H9 (cell line): ENCODE data around the gene BAX. TPM values are rescaled to one million over a fixed set of nuclear protein-coding genes. Genes with fewer than 3 reads are reported as not detected.

Source experiments
- DNase-seq: peaks from one replicate; pipeline ENCODE4 v3.0.0-alpha.2; 2017
- H2AFZ ChIP-seq: one replicate; pipeline ENCODE4 v1.6.1; 2013; ENCODE audit warnings: mild to moderate bottlenecking, low read length, control low read depth, moderate library complexity
- H2AK5ac ChIP-seq: 2 replicates; pipeline ENCODE4 v1.6.1; 2013; ENCODE audit warnings: low read length, control low read depth, mixed read lengths; ENCODE audit not compliant: insufficient read length
- H2BK120ac ChIP-seq: one replicate; pipeline ENCODE4 v1.6.1; 2013; ENCODE audit warnings: low read depth, mild to moderate bottlenecking, low read length, control low read depth, inconsistent platforms; ENCODE audit not compliant: poor library complexity, severe bottlenecking
- H2BK12ac ChIP-seq: 2 replicates; pipeline ENCODE4 v1.6.1; 2013; ENCODE audit warnings: low read length, control low read depth, mixed read lengths, low read depth; ENCODE audit not compliant: insufficient read length
- H2BK15ac ChIP-seq: 2 replicates; pipeline ENCODE4 v1.6.1; 2013; ENCODE audit warnings: low read depth, low read length, control low read depth
- H2BK20ac ChIP-seq: one replicate; pipeline ENCODE4 v1.6.1; 2013; ENCODE audit warnings: low read depth, mild to moderate bottlenecking, low read length, control low read depth, inconsistent platforms; ENCODE audit not compliant: poor library complexity, severe bottlenecking
- H2BK5ac ChIP-seq: 2 replicates; pipeline ENCODE4 v1.6.1; 2013; ENCODE audit warnings: low read length, control low read depth, mixed read lengths; ENCODE audit not compliant: insufficient read length
- H3K14ac ChIP-seq: 2 replicates; pipeline ENCODE4 v1.6.1; 2013; ENCODE audit warnings: low read length, control low read depth; ENCODE audit not compliant: insufficient read depth
- H3K18ac ChIP-seq: 2 replicates; pipeline ENCODE4 v1.6.1; 2013; ENCODE audit warnings: low read depth, mild to moderate bottlenecking, mixed read lengths, low read length, control low read depth; ENCODE audit not compliant: insufficient read length
- H3K23ac ChIP-seq: 2 replicates; pipeline ENCODE4 v1.6.1; 2013; ENCODE audit warnings: low read length, control low read depth, mixed read lengths, low read depth; ENCODE audit not compliant: insufficient read length
- H3K23me2 ChIP-seq: 2 replicates; pipeline ENCODE4 v1.6.1; 2013; ENCODE audit warnings: low read depth, mild to moderate bottlenecking, mixed read lengths, low read length, control low read depth; ENCODE audit not compliant: insufficient read length, poor library complexity, severe bottlenecking
- H3K27ac ChIP-seq: 2 replicates; pipeline ENCODE4 v1.5.1; 2013; ENCODE audit warnings: low read length, control low read depth, mixed read lengths, low read depth; ENCODE audit not compliant: insufficient read length
- H3K27me3 ChIP-seq: 2 replicates; pipeline ENCODE4 v1.6.1; 2013; ENCODE audit warnings: low read length, control low read depth, inconsistent platforms; ENCODE audit not compliant: insufficient read depth
- H3K4ac ChIP-seq: 2 replicates; pipeline ENCODE4 v1.6.1; 2013; ENCODE audit warnings: low read depth, mild to moderate bottlenecking, control low read depth, inconsistent platforms, low read length, moderate library complexity
- H3K4me1 ChIP-seq: 2 replicates; pipeline ENCODE4 v1.6.1; 2013; ENCODE audit warnings: low read length, control low read depth, inconsistent platforms; ENCODE audit not compliant: insufficient read depth
- H3K4me2 ChIP-seq: 2 replicates; pipeline ENCODE4 v1.6.1; 2013; ENCODE audit warnings: low read length, control low read depth, mixed read lengths; ENCODE audit not compliant: insufficient read length, insufficient read depth
- H3K56ac ChIP-seq: 2 replicates; pipeline ENCODE4 v1.6.1; 2013; ENCODE audit warnings: low read depth, mild to moderate bottlenecking, mixed read lengths, low read length, control low read depth; ENCODE audit not compliant: insufficient read length
- H3K79me1 ChIP-seq: 2 replicates; pipeline ENCODE4 v1.6.1; 2013; ENCODE audit warnings: low read depth, mild to moderate bottlenecking, moderate library complexity, low read length, control low read depth, inconsistent platforms; ENCODE audit not compliant: insufficient read depth, poor library complexity, severe bottlenecking
- H3K79me2 ChIP-seq: 2 replicates; pipeline ENCODE4 v1.6.1; 2013; ENCODE audit warnings: low read length, control low read depth, inconsistent platforms; ENCODE audit not compliant: insufficient read depth
- H3K9ac ChIP-seq: 2 replicates; pipeline ENCODE4 v1.6.1; 2013; ENCODE audit warnings: low read length, control low read depth, mixed read lengths; ENCODE audit not compliant: insufficient read length; ENCODE audit errors: extremely low read depth
- H3K9me3 ChIP-seq: one replicate; pipeline ENCODE4 v1.6.1; 2013; ENCODE audit warnings: low read depth, low read length, inconsistent platforms; ENCODE audit not compliant: control insufficient read depth
- H3T11ph ChIP-seq: one replicate; pipeline ENCODE4 v1.6.1; 2013; ENCODE audit warnings: mild to moderate bottlenecking, low read length, control low read depth, inconsistent platforms
- H4K20me1 ChIP-seq: one replicate; pipeline ENCODE4 v1.6.1; 2013; ENCODE audit not compliant: control insufficient read depth, insufficient read length, insufficient read depth
- H4K5ac ChIP-seq: 2 replicates; pipeline ENCODE4 v1.6.1; 2013; ENCODE audit warnings: low read depth, mild to moderate bottlenecking, mixed read lengths, low read length, control low read depth; ENCODE audit not compliant: insufficient read length
- H4K8ac ChIP-seq: replicated peaks from 2 replicates; pipeline ENCODE4 v1.6.1; 2013; ENCODE audit warnings: low read length, control low read depth, mixed read lengths, low read depth; ENCODE audit not compliant: insufficient read length
- H4K91ac ChIP-seq: 2 replicates; pipeline ENCODE4 v1.6.1; 2013; ENCODE audit warnings: low read depth, mild to moderate bottlenecking, moderate library complexity, mixed read lengths, low read length, control low read depth; ENCODE audit not compliant: insufficient read length
- H3K27ac Mint-ChIP-seq, 3 experiments: 2 replicates in 2 of 3; 3 replicates in 1 of 3; pipeline ENCODE4 v1.8.0; 2020 to 2021; ENCODE audit warnings: mixed read lengths in 3 of 3, mild to moderate bottlenecking in 1 of 3, moderate library complexity in 1 of 3
- H3K27me3 Mint-ChIP-seq: 2 replicates; pipeline ENCODE4 v1.8.0; 2021; ENCODE audit warnings: low read depth, mild to moderate bottlenecking, moderate library complexity, mixed read lengths
- H3K36me3 Mint-ChIP-seq, 3 experiments: 2 replicates in 2 of 3; 3 replicates in 1 of 3; pipeline ENCODE4 v1.8.0; 2020 to 2021; ENCODE audit warnings: low read depth in 3 of 3, mixed read lengths in 3 of 3; ENCODE audit not compliant: insufficient read depth in 1 of 3
- H3K4me1 Mint-ChIP-seq, 2 experiments: 2 replicates each; pipeline ENCODE4 v1.8.0; 2020; ENCODE audit warnings: mixed read lengths in 2 of 2
- H3K4me3 Mint-ChIP-seq, 2 experiments: 2 replicates in 1 of 2; 3 replicates in 1 of 2; pipeline ENCODE4 v1.8.0; 2020 to 2021; ENCODE audit warnings: mild to moderate bottlenecking in 2 of 2, mixed read lengths in 2 of 2, moderate library complexity in 1 of 2
- H3K9me3 Mint-ChIP-seq, 2 experiments: 2 replicates in 1 of 2; 3 replicates in 1 of 2; pipeline ENCODE4 v1.8.0; 2020; ENCODE audit warnings: mild to moderate bottlenecking in 2 of 2, mixed read lengths in 2 of 2, moderate library complexity in 1 of 2
- WGBS: extraction: QIAGEN DNeasy Blood & Tissue Kit; methylation state at CpG from one replicate; pipeline ENCODE4 v1.1.7; 2013; ENCODE audit warnings: missing lambda C conversion rate, low lambda C conversion rate, mixed read lengths; ENCODE audit not compliant: insufficient read length; ENCODE audit errors: extremely low coverage; 5-methylcytosine and 5-hydroxymethylcytosine counted together
- total RNA-seq: library from RNA; stranded (reverse); gene quantifications from 2 replicates; pipeline ENCODE4 v1.2.1, GENCODE V29; 2021
- TF ChIP-seq, protein P1 (sequence below): fragments of 200-600 bp; sonication (generic); conservative IDR thresholded peaks from 3 replicates; pipeline ENCODE4 v1.8.0; 2021; ENCODE audit warnings: antibody characterized with exemption, mild to moderate bottlenecking

BAX gene
- total RNA-seq, 1 experiment from 2014 or later, result 310 TPM

DNA sequence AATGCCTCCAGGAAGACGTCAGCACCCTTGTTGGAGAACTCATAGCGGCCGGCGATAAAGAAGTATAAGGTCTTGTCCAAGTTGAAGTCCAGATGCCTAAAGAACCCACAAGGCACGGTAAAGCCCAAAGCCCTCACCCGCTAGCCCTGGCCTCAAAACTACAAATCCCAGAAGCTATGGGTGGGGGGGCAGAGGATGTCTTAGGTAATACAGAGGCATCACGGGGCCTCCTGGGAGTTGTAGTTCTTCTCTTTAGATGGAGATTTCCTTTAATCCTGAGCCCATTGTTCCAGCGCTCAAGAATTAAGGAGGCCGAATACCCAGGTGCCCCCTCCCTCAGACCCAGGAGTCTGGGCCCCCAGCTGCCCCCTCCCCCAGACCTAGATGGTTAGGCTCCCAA is 27.6 kb downstream of the BAX start:
- Mint-ChIP-seq H3K9me3 (no peaks in the 10 kb centered on the region; a peak in 1 of 5 replicates), H3K36me3 (peaks cover 22 to 67% (median 51%) of the 10 kb centered on the region in 3 experiments), H3K4me1 (no peaks in the 10 kb centered on the region), H3K4me3 (no peak overlapping the region), H3K27me3 (no peaks in the 10 kb centered on the region), H3K27ac (peak overlapping the region in 2 of 3 experiments; percentile 61 to 81; a peak in 2 of 7 replicates)
- H3K18ac ChIP-seq, result no peak overlapping the region
- no peak overlapping the region for H2BK12ac ChIP-seq
- H4K20me1 ChIP-seq, result no peaks in the 10 kb centered on the region
- H3K4ac ChIP-seq, result no peak overlapping the region
- no peaks in the 10 kb centered on the region for H3K27me3 ChIP-seq
- no peak overlapping the region for H3T11ph ChIP-seq
- no peak overlapping the region for H2BK5ac ChIP-seq
- H3K23me2 ChIP-seq, result no peaks in the 10 kb centered on the region
- no CpG with 5 or more reads among the region's 9 CpGs for WGBS
- H3K79me1 ChIP-seq, result no peaks in the 10 kb centered on the region
- DNase-seq, result no peak
- H4K5ac ChIP-seq, result no peak overlapping the region
- H3K9me3 ChIP-seq, result no peaks in the 10 kb centered on the region
- no peak overlapping the region for H4K91ac ChIP-seq
- no peak overlapping the region for H3K27ac ChIP-seq
- H2BK15ac ChIP-seq, result no peak overlapping the region
- no peaks in the 10 kb centered on the region for H3K4me1 ChIP-seq
- H2AK5ac ChIP-seq, result no peak overlapping the region
- H3K79me2 ChIP-seq, result no peaks in the 10 kb centered on the region
- H2AFZ ChIP-seq, result no peak overlapping the region
- H3K23ac ChIP-seq, result no peak overlapping the region
- no peak overlapping the region for H3K14ac ChIP-seq
- H3K56ac ChIP-seq, result no peak overlapping the region
- TF ChIP-seq, protein P1, sequence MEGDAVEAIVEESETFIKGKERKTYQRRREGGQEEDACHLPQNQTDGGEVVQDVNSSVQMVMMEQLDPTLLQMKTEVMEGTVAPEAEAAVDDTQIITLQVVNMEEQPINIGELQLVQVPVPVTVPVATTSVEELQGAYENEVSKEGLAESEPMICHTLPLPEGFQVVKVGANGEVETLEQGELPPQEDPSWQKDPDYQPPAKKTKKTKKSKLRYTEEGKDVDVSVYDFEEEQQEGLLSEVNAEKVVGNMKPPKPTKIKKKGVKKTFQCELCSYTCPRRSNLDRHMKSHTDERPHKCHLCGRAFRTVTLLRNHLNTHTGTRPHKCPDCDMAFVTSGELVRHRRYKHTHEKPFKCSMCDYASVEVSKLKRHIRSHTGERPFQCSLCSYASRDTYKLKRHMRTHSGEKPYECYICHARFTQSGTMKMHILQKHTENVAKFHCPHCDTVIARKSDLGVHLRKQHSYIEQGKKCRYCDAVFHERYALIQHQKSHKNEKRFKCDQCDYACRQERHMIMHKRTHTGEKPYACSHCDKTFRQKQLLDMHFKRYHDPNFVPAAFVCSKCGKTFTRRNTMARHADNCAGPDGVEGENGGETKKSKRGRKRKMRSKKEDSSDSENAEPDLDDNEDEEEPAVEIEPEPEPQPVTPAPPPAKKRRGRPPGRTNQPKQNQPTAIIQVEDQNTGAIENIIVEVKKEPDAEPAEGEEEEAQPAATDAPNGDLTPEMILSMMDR, result no peak
- H3K9ac ChIP-seq, result no peak overlapping the region
- H4K8ac ChIP-seq, result no peak overlapping the region
- no peak overlapping the region for H2BK20ac ChIP-seq
- H3K4me2 ChIP-seq, result no peak overlapping the region
- H2BK120ac ChIP-seq, result no peak overlapping the region
